NCI-H146 treated with DMSO at 0.1 percent for 48 hours (cell line): ENCODE measurements around the gene KCNK4.
A peak's percentile ranks its signal among the peaks of the same experiment; 100 is the strongest.

Experiments
- DNase-seq: peaks from one replicate; lab custom pipeline; 2025; ENCODE audit not compliant: unreplicated experiment; lab: John Stamatoyannopoulos, UW

KCNK4 gene

GRCh38 chr11:64253043-64253442 lies 38.1 kb upstream of the KCNK4 start:
- no peak for DNase-seq

GRCh38 chr11:64253481-64253880 lies 37.6 kb upstream of the KCNK4 start:
- DNase-seq, result no peak

GRCh38 chr11:64254326-64254725 lies 36.8 kb upstream of the KCNK4 start:
- no peak for DNase-seq

- no peak for DNase-seq
Observed at GRCh38 chr11:64255135-64256128, 35.7 kb upstream of the KCNK4 start.

- no peak for DNase-seq
Observed at GRCh38 chr11:64256300-64256699, 34.8 kb upstream of the KCNK4 start.

GRCh38 chr11:64258356-64258755 lies 32.7 kb upstream of the KCNK4 start:
- DNase-seq, result no peak

- DNase-seq, result no peak
Observed at GRCh38 chr11:64258946-64259532, 32.1 kb upstream of the KCNK4 start.

- DNase-seq, result no peak
Observed at GRCh38 chr11:64259533-64260067, 31.5 kb upstream of the KCNK4 start.

- no peak for DNase-seq
Observed at GRCh38 chr11:64260147-64260708, 30.9 kb upstream of the KCNK4 start.

- DNase-seq, result no peak
Observed at GRCh38 chr11:64261556-64262080, 29.5 kb upstream of the KCNK4 start.

GRCh38 chr11:64262271-64263002 lies 28.7 kb upstream of the KCNK4 start:
- no peak for DNase-seq

- no peak for DNase-seq
Observed at GRCh38 chr11:64263021-64263946, 27.8 kb upstream of the KCNK4 start.

- no peak for DNase-seq
Observed at GRCh38 chr11:64263947-64264317, 27.2 kb upstream of the KCNK4 start.

- DNase-seq, result no peak
Observed at GRCh38 chr11:64264371-64264852, 26.7 kb upstream of the KCNK4 start.

GRCh38 chr11:64265176-64266160 lies 25.6 kb upstream of the KCNK4 start:
- DNase-seq, result peak; percentile 48

- DNase-seq, result no peak
Observed at GRCh38 chr11:64266339-64266738, 24.8 kb upstream of the KCNK4 start.

- DNase-seq, result no peak
Observed at GRCh38 chr11:64267207-64267945, 23.7 kb upstream of the KCNK4 start.
